Measurements from ENCODE around the gene GRM5. TPM values are rescaled to one million over a fixed set of nuclear protein-coding genes. Genes with fewer than 3 reads are reported as not detected.

Gene GRM5
- total RNA-seq, 1 experiment from 2014 or later, result not detected

DNA sequence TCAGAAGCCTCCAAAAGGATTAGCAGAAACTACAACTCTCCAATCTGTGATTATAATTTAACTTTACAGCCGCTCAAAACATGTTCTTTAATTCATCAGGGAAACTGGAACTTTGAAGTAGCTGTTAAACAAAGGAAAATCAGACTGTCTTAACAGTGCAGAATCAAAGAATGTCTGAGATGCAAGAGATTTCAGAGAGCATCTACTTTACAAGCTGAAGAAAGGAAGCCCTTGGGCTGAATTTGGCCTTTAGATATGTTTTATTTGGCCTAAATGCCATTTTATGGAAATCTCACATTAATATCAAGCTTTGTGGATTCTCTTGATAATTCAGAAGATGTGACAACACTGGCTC is 446.7 kb downstream of the GRM5 start:
- ATAC-seq, result peak; percentile 59
- H3K27me3 ChIP-seq (ENCODE audit: low read length), result no peaks in the 10 kb centered on the region
- H4K20me1 ChIP-seq (ENCODE audit: low read length), result no peaks in the 10 kb centered on the region
- H3K4me3 ChIP-seq (ENCODE audit: low read length), result no peak overlapping the region
- H3K4me2 ChIP-seq (ENCODE audit: low read length), result no peak overlapping the region
- BruUV-seq (replicated peaks), result no TSS peak
- H3K9me2 ChIP-seq (replicated peaks; ENCODE audit: low read length), result no peaks in the 10 kb centered on the region
- TF ChIP-seq EZH2phosphoT487 (IDR thresholded peaks at IDR 0.05; ENCODE audit: borderline replicate concordance, low read length), result no peak
- TF ChIP-seq EZH2 (IDR thresholded peaks at IDR 0.05; ENCODE audit: low read length, unreplicated experiment), result no peak
- TF ChIP-seq, protein P1, sequence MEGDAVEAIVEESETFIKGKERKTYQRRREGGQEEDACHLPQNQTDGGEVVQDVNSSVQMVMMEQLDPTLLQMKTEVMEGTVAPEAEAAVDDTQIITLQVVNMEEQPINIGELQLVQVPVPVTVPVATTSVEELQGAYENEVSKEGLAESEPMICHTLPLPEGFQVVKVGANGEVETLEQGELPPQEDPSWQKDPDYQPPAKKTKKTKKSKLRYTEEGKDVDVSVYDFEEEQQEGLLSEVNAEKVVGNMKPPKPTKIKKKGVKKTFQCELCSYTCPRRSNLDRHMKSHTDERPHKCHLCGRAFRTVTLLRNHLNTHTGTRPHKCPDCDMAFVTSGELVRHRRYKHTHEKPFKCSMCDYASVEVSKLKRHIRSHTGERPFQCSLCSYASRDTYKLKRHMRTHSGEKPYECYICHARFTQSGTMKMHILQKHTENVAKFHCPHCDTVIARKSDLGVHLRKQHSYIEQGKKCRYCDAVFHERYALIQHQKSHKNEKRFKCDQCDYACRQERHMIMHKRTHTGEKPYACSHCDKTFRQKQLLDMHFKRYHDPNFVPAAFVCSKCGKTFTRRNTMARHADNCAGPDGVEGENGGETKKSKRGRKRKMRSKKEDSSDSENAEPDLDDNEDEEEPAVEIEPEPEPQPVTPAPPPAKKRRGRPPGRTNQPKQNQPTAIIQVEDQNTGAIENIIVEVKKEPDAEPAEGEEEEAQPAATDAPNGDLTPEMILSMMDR (conservative IDR thresholded peaks at IDR 0.05; ENCODE audit: low read depth, low read length), result no peak
- ChIA-PET CTCF (no interaction called here), POLR2A (ENCODE audit: unreplicated experiment) (no interaction called here)
- H3K79me2 ChIP-seq (ENCODE audit: low read length), result no peaks in the 10 kb centered on the region
- intact Hi-C loops (cut with micrococcal nuclease), result no loop called here
- no peak for DNase-seq
- H3K4me1 ChIP-seq (ENCODE audit: insufficient read depth, low read length), result peaks cover 9% of the 10 kb centered on the region; the same call in 1 of the 2 replicates
- H2AFZ ChIP-seq (ENCODE audit: low read length), result no peak overlapping the region
- no peaks in the 10 kb centered on the region for H3K9me3 ChIP-seq (ENCODE audit: low read length)
- H3K36me3 ChIP-seq (ENCODE audit: low read depth, low read length), result no peaks in the 10 kb centered on the region
- no peak overlapping the region for H3K9ac ChIP-seq (ENCODE audit: low read length)
- H3K27ac ChIP-seq (ENCODE audit: low read length), result no peak overlapping the region
- no peaks in the 10 kb centered on the region for H3F3A ChIP-seq (ENCODE audit: low read length, unreplicated experiment)

DNA sequence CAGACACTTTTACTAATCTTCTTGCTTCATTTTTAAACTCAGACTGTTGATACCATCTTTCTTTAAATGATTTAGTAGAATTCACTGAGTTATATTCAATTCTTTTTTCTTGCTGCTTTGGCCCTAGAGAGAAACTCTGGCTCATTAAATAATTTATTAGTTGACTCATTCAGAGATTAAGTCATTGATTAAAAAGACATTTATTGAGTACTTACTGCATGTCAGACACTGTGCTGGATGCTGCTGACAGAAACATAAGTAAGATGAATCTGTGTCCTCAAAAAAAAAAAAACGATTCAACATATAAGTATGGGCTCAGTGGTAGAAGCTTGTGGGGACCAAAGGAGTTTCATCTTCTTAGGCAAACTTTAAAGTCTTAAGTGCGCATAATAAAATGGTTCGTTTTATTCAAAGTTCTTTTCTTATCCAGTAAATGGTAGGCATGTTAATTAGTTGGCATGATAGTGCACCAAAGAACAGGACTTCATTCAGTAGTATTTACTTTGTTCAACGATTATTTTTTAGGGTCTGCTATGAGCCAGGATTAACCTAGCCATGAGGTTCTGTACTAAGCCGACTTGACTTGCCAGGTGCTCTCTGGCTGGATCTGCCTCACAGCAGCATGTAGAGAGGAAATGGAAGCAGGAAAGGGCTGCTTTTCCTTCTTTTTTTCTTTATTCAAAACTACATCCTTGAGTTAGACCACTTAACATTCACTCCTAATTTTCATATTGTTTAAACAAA is 447.3 kb downstream of the GRM5 start:
- ATAC-seq (peak; percentile 72), DNase-seq (no peak)
- ChIA-PET POLR2A (ENCODE audit: unreplicated experiment) (no interaction called here), CTCF (no interaction called here)
- Histone ChIP-seq H3K9me2 (replicated peaks; ENCODE audit: low read length) (no peaks in the 10 kb centered on the region), H3K27me3 (ENCODE audit: low read length) (no peaks in the 10 kb centered on the region), H3K9me3 (ENCODE audit: low read length) (no peaks in the 10 kb centered on the region), H3K4me2 (ENCODE audit: low read length) (no peak overlapping the region), H3K27ac (ENCODE audit: low read length) (no peak overlapping the region), H4K20me1 (ENCODE audit: low read length) (no peaks in the 10 kb centered on the region), H3K9ac (ENCODE audit: low read length) (no peak overlapping the region), H3K36me3 (ENCODE audit: low read depth, low read length) (no peaks in the 10 kb centered on the region), H3K79me2 (ENCODE audit: low read length) (no peaks in the 10 kb centered on the region), H3F3A (ENCODE audit: low read length, unreplicated experiment) (no peaks in the 10 kb centered on the region), H3K4me3 (ENCODE audit: low read length) (no peak overlapping the region), H2AFZ (ENCODE audit: low read length) (no peak overlapping the region), H3K4me1 (ENCODE audit: insufficient read depth, low read length) (peaks cover 9% of the 10 kb centered on the region; the same call in 1 of the 2 replicates)
- BruUV-seq (replicated peaks), result no TSS peak
- intact Hi-C loops (cut with micrococcal nuclease), result loop anchor here (1.0 kb wide), 1 partner anchor 63 kb away; no protein-coding TSS in a partner anchor
- TF ChIP-seq EZH2 (IDR thresholded peaks at IDR 0.05; ENCODE audit: low read length, unreplicated experiment) (no peak), EZH2phosphoT487 (IDR thresholded peaks at IDR 0.05; ENCODE audit: borderline replicate concordance, low read length) (no peak)
- TF ChIP-seq, protein P1 (conservative IDR thresholded peaks at IDR 0.05; ENCODE audit: low read depth, low read length), result no peak

DNA sequence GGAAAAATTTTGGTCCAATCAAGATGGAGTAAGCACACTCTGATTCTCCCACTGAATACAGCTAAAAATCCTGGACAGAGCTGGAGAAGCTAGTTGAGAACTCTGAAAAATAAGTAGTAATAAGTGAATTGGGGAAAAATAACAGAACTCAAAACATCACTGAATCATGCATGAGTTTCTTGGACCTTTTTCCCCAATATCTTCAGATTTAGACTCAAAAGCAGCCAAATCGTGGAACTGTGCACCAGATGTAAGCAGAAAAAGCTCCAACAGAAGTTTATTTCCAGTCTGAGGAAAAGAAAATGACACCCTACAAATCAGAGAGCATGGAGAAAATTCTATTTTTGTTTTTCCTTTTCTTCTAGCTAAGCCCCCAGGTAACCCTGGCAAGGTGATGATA is 448.6 kb downstream of the GRM5 start:
- H3K36me3 ChIP-seq (ENCODE audit: low read depth, low read length), result no peaks in the 10 kb centered on the region
- no peaks in the 10 kb centered on the region for H3K79me2 ChIP-seq (ENCODE audit: low read length)
- H3K9me2 ChIP-seq (replicated peaks; ENCODE audit: low read length), result no peaks in the 10 kb centered on the region
- BruUV-seq (replicated peaks), result no TSS peak
- H3K9ac ChIP-seq (ENCODE audit: low read length), result no peak overlapping the region
- H2AFZ ChIP-seq (ENCODE audit: low read length), result no peak overlapping the region
- no peak overlapping the region for H3K4me3 ChIP-seq (ENCODE audit: low read length)
- no peak for TF ChIP-seq EZH2 (IDR thresholded peaks at IDR 0.05; ENCODE audit: low read length, unreplicated experiment)
- no peak for TF ChIP-seq EZH2phosphoT487 (IDR thresholded peaks at IDR 0.05; ENCODE audit: borderline replicate concordance, low read length)
- TF ChIP-seq, protein P1 (conservative IDR thresholded peaks at IDR 0.05; ENCODE audit: low read depth, low read length), result no peak
- no peak for ATAC-seq
- intact Hi-C loops (cut with micrococcal nuclease), result no loop called here
- no peak for DNase-seq
- POLR2A ChIA-PET (ENCODE audit: unreplicated experiment), result no interaction called here
- no peak overlapping the region for H3K4me2 ChIP-seq (ENCODE audit: low read length)
- no peaks in the 10 kb centered on the region for H3K9me3 ChIP-seq (ENCODE audit: low read length)
- H3K27me3 ChIP-seq (ENCODE audit: low read length), result no peaks in the 10 kb centered on the region
- H3F3A ChIP-seq (ENCODE audit: low read length, unreplicated experiment), result no peaks in the 10 kb centered on the region
- no peaks in the 10 kb centered on the region for H4K20me1 ChIP-seq (ENCODE audit: low read length)
- CTCF ChIA-PET, result no interaction called here
- peaks cover 9% of the 10 kb centered on the region; the same call in 1 of the 2 replicates for H3K4me1 ChIP-seq (ENCODE audit: insufficient read depth, low read length)
- H3K27ac ChIP-seq (ENCODE audit: low read length), result no peak overlapping the region

Measured in PC-3 (cell line).